H1 (cell line): ENCODE data around the gene DYNC2H1. TPM values are rescaled to one million over a fixed set of nuclear protein-coding genes. Genes with fewer than 3 reads are reported as not detected.

Source experiments
- CTCF ChIA-PET: fragments of 300-600 bp; sonication (Branson Sonifier 250); formaldehyde crosslinking; loops from one replicate; lab custom pipeline; 2021; ENCODE audit not compliant: partially characterized antibody; lab: Charles Lee
- POLR2A ChIA-PET: fragments of 300-600 bp; sonication (Branson Sonifier 250); formaldehyde crosslinking; loops from one replicate; lab custom pipeline; 2021; ENCODE audit warnings: inconsistent platforms; ENCODE audit not compliant: partially characterized antibody; lab: Charles Lee
- DNase-seq, 2 experiments: peaks; one replicate each; pipeline versions ENCODE4 v3.0.0 to v3.0.0-alpha.2; 2010 to 2022; ENCODE audit warnings: low spot score in 2 of 2, low read depth in 1 of 2, mixed read lengths in 1 of 2
- FAIRE-seq: peaks from 2 replicates; lab custom pipeline; 2011; peaks lifted over from hg19 to GRCh38; lab: Jason Lieb, UNC
- H2AFZ ChIP-seq: 2 replicates; pipeline ENCODE4 v1.8.1; 2012; ENCODE audit warnings: low read length, inconsistent platforms
- H2AK5ac ChIP-seq: 2 replicates; pipeline ENCODE4 v1.6.1; 2013; ENCODE audit warnings: low read depth, low read length
- H2BK120ac ChIP-seq: replicated peaks from 2 replicates; pipeline ENCODE3; 2013; ENCODE audit warnings: low read depth, low read length, inconsistent platforms
- H2BK12ac ChIP-seq: 2 replicates; pipeline ENCODE4 v1.6.1; 2013; ENCODE audit warnings: low read depth, low read length
- H2BK15ac ChIP-seq: 2 replicates; pipeline ENCODE4 v1.6.1; 2013; ENCODE audit warnings: low read length
- H2BK20ac ChIP-seq: 2 replicates; pipeline ENCODE4 v1.6.1; 2013; ENCODE audit warnings: low read length
- H2BK5ac ChIP-seq: 2 replicates; pipeline ENCODE4 v1.6.1; 2013; ENCODE audit warnings: low read depth, low read length
- H3K14ac ChIP-seq: 2 replicates; pipeline ENCODE4 v1.6.1; 2013; ENCODE audit warnings: inconsistent platforms; ENCODE audit not compliant: insufficient read length
- H3K18ac ChIP-seq: 2 replicates; pipeline ENCODE4 v1.6.1; 2013; ENCODE audit warnings: low read length; ENCODE audit errors: extremely low read depth
- H3K23ac ChIP-seq: 2 replicates; pipeline ENCODE4 v1.6.1; 2013; ENCODE audit warnings: inconsistent platforms; ENCODE audit not compliant: insufficient read length
- H3K23me2 ChIP-seq: 2 replicates; pipeline ENCODE4 v1.6.1; 2013; ENCODE audit warnings: low read depth, low read length
- H3K27ac ChIP-seq: 2 replicates; pipeline ENCODE4 v1.6.1; 2011; ENCODE audit warnings: low read depth, low read length, inconsistent platforms
- H3K27me3 ChIP-seq, 4 experiments: replicated peaks in 1 of 4; 1 replicate in 1 of 4; 2 replicates in 3 of 4; pipeline versions ENCODE4 v1.6.1 to v1.8.1; 2011 to 2013; ENCODE audit warnings: low read length in 3 of 4, mild to moderate bottlenecking in 3 of 4, inconsistent platforms in 2 of 4, mixed read lengths in 2 of 4, moderate library complexity in 1 of 4; ENCODE audit not compliant: control insufficient read depth in 3 of 4, insufficient read depth in 3 of 4; ENCODE audit errors: extremely low read depth in 1 of 4
- H3K36me3 ChIP-seq, 4 experiments: 2 replicates each; pipeline versions ENCODE4 v1.6.1 to v1.8.1; 2011 to 2013; ENCODE audit warnings: mild to moderate bottlenecking in 4 of 4, low read length in 3 of 4, moderate library complexity in 2 of 4, control low read depth in 1 of 4, inconsistent platforms in 1 of 4; ENCODE audit not compliant: insufficient read depth in 4 of 4, control insufficient read depth in 2 of 4
- H3K4ac ChIP-seq: replicated peaks from 2 replicates; pipeline ENCODE3; 2013; ENCODE audit warnings: low read length, low read depth, mixed read lengths, inconsistent platforms; ENCODE audit not compliant: insufficient read length
- H3K4me1 ChIP-seq, 4 experiments: replicated peaks in 1 of 4; 1 replicate in 1 of 4; 2 replicates in 3 of 4; pipeline versions ENCODE4 v1.6.1 to v1.8.1; 2011 to 2013; ENCODE audit warnings: low read length in 3 of 4, inconsistent platforms in 2 of 4, mixed read lengths in 1 of 4; ENCODE audit not compliant: insufficient read depth in 4 of 4, control insufficient read depth in 3 of 4
- H3K4me2 ChIP-seq, 2 experiments: 2 replicates each; pipeline versions ENCODE4 v1.6.1 to v1.8.1; 2011 to 2013; ENCODE audit warnings: low read depth in 2 of 2, low read length in 2 of 2, control low read depth in 1 of 2, inconsistent platforms in 1 of 2, mild to moderate bottlenecking in 1 of 2; ENCODE audit not compliant: insufficient read depth in 1 of 2
- H3K4me3 ChIP-seq, 4 experiments: fragments of 200-600, 300-600 bp in 1 of 4; sonication (generic), shearing (Covaris generic), sonication (Bioruptor Twin) in 1 of 4; 2 replicates each; pipeline versions ENCODE4 v1.5.1 to v1.8.1; 2011 to 2016; ENCODE audit warnings: low read length in 4 of 4, low read depth in 3 of 4, control low read depth in 2 of 4, inconsistent platforms in 2 of 4, mild to moderate bottlenecking in 2 of 4, mixed read lengths in 1 of 4, moderate library complexity in 1 of 4; ENCODE audit not compliant: insufficient read depth in 2 of 4; ENCODE audit errors: extremely low read depth in 1 of 4
- H3K56ac ChIP-seq: replicated peaks from 2 replicates; pipeline ENCODE3; 2013; ENCODE audit warnings: low read depth, mild to moderate bottlenecking, mixed read lengths, low read length, inconsistent platforms; ENCODE audit not compliant: insufficient read length
- H3K79me1 ChIP-seq: 2 replicates; pipeline ENCODE4 v1.6.1; 2013; ENCODE audit warnings: low read depth, low read length, control low read depth
- H3K79me2 ChIP-seq, 2 experiments: 2 replicates each; pipeline versions ENCODE4 v1.6.1 to v1.8.1; 2012 to 2013; ENCODE audit warnings: low read length in 2 of 2, mild to moderate bottlenecking in 2 of 2, inconsistent platforms in 1 of 2; ENCODE audit not compliant: insufficient read depth in 2 of 2, control insufficient read depth in 1 of 2
- H3K9ac ChIP-seq, 4 experiments: replicated peaks in 1 of 4; 1 replicate in 1 of 4; 2 replicates in 3 of 4; pipeline versions ENCODE4 v1.6.1 to v1.8.1; 2011 to 2013; ENCODE audit warnings: low read depth in 3 of 4, low read length in 3 of 4, control low read depth in 2 of 4, mild to moderate bottlenecking in 2 of 4, moderate library complexity in 2 of 4, inconsistent platforms in 1 of 4; ENCODE audit errors: extremely low read depth in 1 of 4
- H3K9me3 ChIP-seq, 2 experiments: 2 replicates each; pipeline versions ENCODE4 v1.6.1 to v1.8.1; 2012 to 2013; ENCODE audit warnings: mild to moderate bottlenecking in 2 of 2, moderate library complexity in 2 of 2, control low read depth in 1 of 2, inconsistent platforms in 1 of 2, low read depth in 1 of 2, low read length in 1 of 2, mixed read lengths in 1 of 2; ENCODE audit not compliant: insufficient read depth in 2 of 2
- H4K20me1 ChIP-seq, 2 experiments: replicated peaks in 1 of 2; 2 replicates each; pipeline versions ENCODE3 to v1.8.1; 2011 to 2013; ENCODE audit warnings: inconsistent platforms in 2 of 2, low read length in 2 of 2, mild to moderate bottlenecking in 1 of 2; ENCODE audit not compliant: insufficient read depth in 2 of 2, control insufficient read depth in 1 of 2
- H4K5ac ChIP-seq: 2 replicates; pipeline ENCODE4 v1.6.1; 2013; ENCODE audit warnings: low read length, low read depth, mixed read lengths, inconsistent platforms; ENCODE audit not compliant: insufficient read length
- H4K8ac ChIP-seq: 2 replicates; pipeline ENCODE4 v1.8.0; 2013; ENCODE audit warnings: mild to moderate bottlenecking, moderate library complexity, low read length, inconsistent platforms; ENCODE audit not compliant: insufficient read depth; ENCODE audit errors: extremely low read depth
- H4K91ac ChIP-seq: replicated peaks from 2 replicates; pipeline ENCODE3; 2013; ENCODE audit warnings: low read length, mixed read lengths, inconsistent platforms; ENCODE audit not compliant: insufficient read length
- BRCA1 ChIP-seq: IDR thresholded peaks from 2 replicates; pipeline ENCODE4 v1.6.1; 2012; ENCODE audit warnings: low read depth, low read length, improper control_type of control experiment
- SP1 ChIP-seq: IDR thresholded peaks from 2 replicates; pipeline ENCODE4 v1.6.1; 2011; ENCODE audit warnings: low read depth, low read length
- WGBS, 2 experiments: shearing (Covaris generic) in 1 of 2; methylation state at CpG; one replicate each; pipeline versions ENCODE4 v1.1.6 to v1.1.7; 2013 to 2015; ENCODE audit warnings: low lambda C conversion rate in 2 of 2, mixed read lengths in 2 of 2, inconsistent platforms in 1 of 2, low coverage in 1 of 2, missing lambda C conversion rate in 1 of 2; ENCODE audit not compliant: insufficient replicate concordance in 2 of 2, insufficient coverage in 1 of 2, insufficient read length in 1 of 2; ENCODE audit errors: extremely low coverage in 1 of 2, missing lambda C conversion rate in 1 of 2; 5-methylcytosine and 5-hydroxymethylcytosine counted together
- polyA plus RNA-seq, 7 experiments: library from polyadenylated mRNA; depleted of rRNA in 3 of 7; stranded (reverse) in 5 of 7; unstranded in 2 of 7; fragments of >200 nt in 5 of 7; fragments of 200-250 nt in 2 of 7; gene quantifications; 1 replicate in 5 of 7; 2 replicates in 1 of 7; 4 replicates in 1 of 7; pipeline versions ENCODE4 v1.2.1 to v1.2.3, GENCODE V29; 2011 to 2013; ENCODE audit warnings: missing spikeins in 2 of 7, mixed read lengths in 2 of 7
- total RNA-seq: library from RNA; stranded (reverse); fragmentation: NEBNext Ultra II Directional; extraction: Animal tissue kit (Norgen Biotek cat#: 25700); gene quantifications from 2 replicates; pipeline ENCODE4 v1.2.1, GENCODE V29; 2021

DYNC2H1 gene
- total and polyA plus RNA-seq, 2 of the 8 experiments (the other 6 are each of a cell fraction or from before 2014, with no cell fraction given) = 6.2 to 12.0 TPM

GRCh38 chr11:103420593-103420992 is 311.4 kb downstream of the DYNC2H1 start:
- H3K9ac ChIP-seq = no peak overlapping the region
- no peaks in the 10 kb centered on the region for H3K36me3 ChIP-seq
- H2AFZ ChIP-seq = no peak overlapping the region
- ChIA-PET CTCF (interaction anchor here (1.3 kb wide), 1 partner anchor 10 kb away, joined by 3 read pairs; no protein-coding TSS in a partner anchor), POLR2A (no interaction called here)
- DNase-seq (no peak), FAIRE-seq (no peak)
- H2BK5ac ChIP-seq = no peak overlapping the region
- H3K4me3 ChIP-seq = no peak overlapping the region
- H3K27me3 ChIP-seq = no peaks in the 10 kb centered on the region
- H4K8ac ChIP-seq = no peak overlapping the region
- no peak overlapping the region for H4K91ac ChIP-seq
- H2AK5ac ChIP-seq = no peak overlapping the region
- WGBS, 2 experiments = 94% methylated on average over 2 of the region's 2 CpGs; no CpG with 5 or more reads in 1 of the 2 experiments
- no peak overlapping the region for H4K5ac ChIP-seq
- H2BK20ac ChIP-seq = no peak overlapping the region
- no peak overlapping the region for H3K23ac ChIP-seq
- H2BK120ac ChIP-seq = no peak overlapping the region
- H4K20me1 ChIP-seq = no peaks in the 10 kb centered on the region
- H3K4me2 ChIP-seq = no peak overlapping the region
- no peak overlapping the region for H3K18ac ChIP-seq
- no peak overlapping the region for H3K27ac ChIP-seq
- no peak overlapping the region for H3K14ac ChIP-seq
- no peaks in the 10 kb centered on the region for H3K79me2 ChIP-seq
- no peaks in the 10 kb centered on the region for H3K23me2 ChIP-seq
- no peaks in the 10 kb centered on the region for H3K79me1 ChIP-seq
- H3K9me3 ChIP-seq = no peaks in the 10 kb centered on the region
- no peaks in the 10 kb centered on the region for H3K4me1 ChIP-seq
- no peak overlapping the region for H2BK12ac ChIP-seq
- no peak overlapping the region for H2BK15ac ChIP-seq
- H3K4ac ChIP-seq = no peak overlapping the region
- H3K56ac ChIP-seq = no peak overlapping the region
- no peak for TF ChIP-seq BRCA1
- no peak for TF ChIP-seq SP1
